Panc1 (cell line): ENCODE data around the gene TXNDC11. TPM values are rescaled to one million over a fixed set of nuclear protein-coding genes. Genes with fewer than 3 reads are reported as not detected.

Experiments
- ATAC-seq: fragments of 200-7000 bp; cut with Tn5 transposase; 2 replicates; pipeline ENCODE4 v1.9.1; 2020; ENCODE audit warnings: mild to moderate bottlenecking, moderate library complexity
- BruUV-seq: library from RNA; stranded (reverse); fragments of 400-500 nt; replicated peaks from 2 replicates; lab custom pipeline; 2021; lab: Mats Ljungman, UMichigan
- CTCF ChIA-PET: fragments of 300-600 bp; sonication (Branson Sonifier 250); formaldehyde crosslinking; loops from one replicate; lab custom pipeline; 2022; ENCODE audit warnings: antibody characterized with exemption; lab: Charles Lee
- POLR2A ChIA-PET: fragments of 300-600 bp; sonication (Branson Sonifier 250); formaldehyde crosslinking; loops from one replicate; lab custom pipeline; 2022; ENCODE audit warnings: antibody characterized with exemption; lab: Charles Lee
- DNase-seq: peaks from one replicate; pipeline ENCODE4 v3.0.0-alpha.2; 2010; ENCODE audit warnings: low read depth, low spot score
- H3K27ac ChIP-seq: 2 replicates; pipeline ENCODE4 v1.5.1; 2011; ENCODE audit warnings: mild to moderate bottlenecking, low read length, inconsistent platforms
- H3K27me3 ChIP-seq: fragments of 200-500 bp; sonication (Bioruptor generic); 2 replicates; pipeline ENCODE4 v1.6.0; 2014; ENCODE audit warnings: low read length, inconsistent platforms; ENCODE audit not compliant: control insufficient read depth, insufficient read depth
- H3K36me3 ChIP-seq: fragments of 200-500 bp; sonication (Bioruptor generic); 2 replicates; pipeline ENCODE4 v1.5.1; 2014; ENCODE audit warnings: inconsistent platforms, mild to moderate bottlenecking, low read length, moderate library complexity; ENCODE audit not compliant: control insufficient read depth, insufficient read depth
- H3K4me1 ChIP-seq: 2 replicates; pipeline ENCODE4 v1.5.1; 2011; ENCODE audit warnings: inconsistent platforms, mild to moderate bottlenecking, low read length, moderate library complexity; ENCODE audit not compliant: control insufficient read depth, insufficient read depth
- H3K4me3 ChIP-seq, 2 experiments: 2 replicates each; pipeline ENCODE4 v1.5.1; 2011 to 2012; ENCODE audit warnings: low read depth in 2 of 2, low read length in 2 of 2, mild to moderate bottlenecking in 2 of 2, inconsistent platforms in 1 of 2, moderate library complexity in 1 of 2
- H3K9me3 ChIP-seq: fragments of 200-500 bp; sonication (Bioruptor generic); 2 replicates; pipeline ENCODE4 v1.5.1; 2014; ENCODE audit warnings: low read depth, mild to moderate bottlenecking, inconsistent platforms, low read length, moderate library complexity; ENCODE audit not compliant: control insufficient read depth, insufficient read depth
- CTCF ChIP-seq: fragments of 450-650 bp; IDR thresholded peaks from 2 replicates; pipeline ENCODE4 v1.5.1; 2017; ENCODE audit warnings: mild to moderate bottlenecking
- POLR2AphosphoS5 ChIP-seq: IDR thresholded peaks from 2 replicates; pipeline ENCODE4 v1.6.1; 2012; ENCODE audit warnings: mild to moderate bottlenecking, low read depth, low read length, moderate library complexity
- REST ChIP-seq, 2 experiments: IDR thresholded peaks; 2 replicates each; pipeline ENCODE4 v1.6.1; 2011 to 2012; ENCODE audit warnings: low read depth in 2 of 2, control low read depth in 1 of 2, low read length in 1 of 2, mild to moderate bottlenecking in 1 of 2, moderate library complexity in 1 of 2; ENCODE audit not compliant: insufficient read depth in 1 of 2
- SIN3A ChIP-seq: IDR thresholded peaks from 2 replicates; pipeline ENCODE4 v1.6.1; 2012; ENCODE audit warnings: low read depth, mild to moderate bottlenecking, low read length, moderate library complexity, borderline replicate concordance; ENCODE audit not compliant: insufficient read depth
- TCF7L2 ChIP-seq: IDR thresholded peaks from 2 replicates; pipeline ENCODE4 v1.6.1; 2011; ENCODE audit warnings: mild to moderate bottlenecking, low read depth, low read length, inconsistent platforms
- in situ Hi-C: cut with HindIII; loops from 2 replicates; pipeline ENCODE4 v1.10.0; 2016; ENCODE audit warnings: low sequenced_read_pairs, low pct_unique_long_range_greater_than_20kb
- intact Hi-C: fragments of 100-400 bp; cut with micrococcal nuclease; formaldehyde crosslinking; loops from one replicate; pipeline ENCODE4 v1.10.0; 2022; ENCODE audit not compliant: unreplicated experiment
- total RNA-seq: library from RNA; stranded (reverse); gene quantifications from one replicate; pipeline ENCODE4 v1.2.1, GENCODE V29; 2021; ENCODE audit not compliant: unreplicated experiment

Gene TXNDC11
- total RNA-seq, 1 experiment from 2014 or later = 30.5 TPM

- CTCF ChIA-PET = interaction anchor here (0.6 kb wide), 1 partner anchor 29 kb away, joined by 4 read pairs; no protein-coding TSS in a partner anchor
- Histone ChIP-seq H3K27ac (no peak overlapping the region), H3K4me1 (peaks cover 13% of the 10 kb centered on the region), H3K27me3 (no peaks in the 10 kb centered on the region), H3K36me3 (no peaks in the 10 kb centered on the region; the same call in 1 of the 2 replicates), H3K4me3 (no peak overlapping the region), H3K9me3 (no peaks in the 10 kb centered on the region)
- BruUV-seq = no TSS peak
- DNase-seq (no peak), ATAC-seq (no peak)
- POLR2A ChIA-PET = no interaction called here
- in situ Hi-C loops (no loop called here), intact Hi-C loops (no loop called here)
- TF ChIP-seq CTCF = no peak
- no peak for TF ChIP-seq REST (IDR thresholded peaks at IDR 0.05; ENCODE audit: insufficient read depth in 1 of 2, low read depth in 2 of 2, low read length in 1 of 2)
- TF ChIP-seq POLR2AphosphoS5 = no peak
- TF ChIP-seq TCF7L2 = no peak
These were observed 67.7 kb downstream of the TXNDC11 start for GRCh38 chr16:11674818-11675560.

- no peaks in the 10 kb centered on the region; the same call in 1 of the 2 replicates for H3K36me3 ChIP-seq
- TF ChIP-seq TCF7L2 = no peak
- no peak for TF ChIP-seq REST (IDR thresholded peaks at IDR 0.05; ENCODE audit: insufficient read depth in 1 of 2, low read depth in 2 of 2, low read length in 1 of 2)
- TF ChIP-seq CTCF = no peak
- no peak for TF ChIP-seq SIN3A
- no peak for TF ChIP-seq POLR2AphosphoS5
- no TSS peak for BruUV-seq
- H3K27ac ChIP-seq = no peak overlapping the region
- intact Hi-C loops (no loop called here), in situ Hi-C loops (no loop called here)
- peaks cover 19% of the 10 kb centered on the region for H3K4me1 ChIP-seq
- peak; percentile 44; the same call in 1 of the 2 replicates for ATAC-seq
- CTCF ChIA-PET = no interaction called here
- POLR2A ChIA-PET = no interaction called here
- no peak overlapping the region for H3K4me3 ChIP-seq
- DNase-seq = no peak
- H3K9me3 ChIP-seq = no peaks in the 10 kb centered on the region
- no peaks in the 10 kb centered on the region for H3K27me3 ChIP-seq
These were observed 68.4 kb downstream of the TXNDC11 start for GRCh38 chr16:11674001-11674817.
